KMS-11 (cell line): ENCODE measurements around the gene ACBD3.
"Not testable (repeated sequence)": the region's sequence is repeated elsewhere in the genome, so short reads cannot be mapped to it uniquely, and the experiment has no call there.

Source experiments
- H2AFZ ChIP-seq: fragments of 200-600 bp; sonication (generic); 2 replicates; pipeline ENCODE4 v1.6.1; 2016; ENCODE audit warnings: antibody characterized with exemption, mixed run types, low read depth
- H3K27ac ChIP-seq: fragments of 200-600 bp; sonication (generic); 2 replicates; pipeline ENCODE4 v1.6.1; 2016; ENCODE audit warnings: mild to moderate bottlenecking, mixed run types
- H3K27me3 ChIP-seq: fragments of 200-600 bp; sonication (generic); 2 replicates; pipeline ENCODE4 v1.6.1; 2017; ENCODE audit warnings: mild to moderate bottlenecking, low read depth, mixed run types, moderate library complexity; ENCODE audit not compliant: insufficient read depth
- H3K36me3 ChIP-seq: fragments of 200-600 bp; sonication (generic); 2 replicates; pipeline ENCODE4 v1.6.1; 2017; ENCODE audit warnings: mild to moderate bottlenecking, mixed run types; ENCODE audit not compliant: insufficient read depth
- H3K4me1 ChIP-seq: fragments of 200-600 bp; sonication (generic); 2 replicates; pipeline ENCODE4 v1.6.1; 2016; ENCODE audit warnings: mild to moderate bottlenecking, low read depth, mixed run types; ENCODE audit not compliant: poor library complexity, severe bottlenecking
- H3K4me2 ChIP-seq: fragments of 200-600 bp; sonication (generic); 2 replicates; pipeline ENCODE4 v1.7.0; 2016; ENCODE audit warnings: mild to moderate bottlenecking, mixed run types
- H3K4me3 ChIP-seq: fragments of 200-600 bp; sonication (generic); IDR thresholded peaks from 2 replicates; pipeline ENCODE4 v1.6.1; 2017; ENCODE audit warnings: low read depth, low read length, mixed read lengths; ENCODE audit not compliant: insufficient read depth
- H3K79me2 ChIP-seq: fragments of 200-600 bp; sonication (generic); 2 replicates; pipeline ENCODE4 v1.6.1; 2016; ENCODE audit warnings: low read depth, mixed run types; ENCODE audit not compliant: insufficient read depth
- H3K9ac ChIP-seq: fragments of 200-600 bp; sonication (generic); 2 replicates; pipeline ENCODE4 v1.6.1; 2016; ENCODE audit warnings: mild to moderate bottlenecking, mixed run types
- H4K20me1 ChIP-seq: fragments of 200-600 bp; sonication (generic); 2 replicates; pipeline ENCODE4 v1.6.1; 2016; ENCODE audit warnings: mild to moderate bottlenecking, mixed run types; ENCODE audit not compliant: insufficient read depth
- CTCF ChIP-seq: fragments of 200-600 bp; sonication (generic); conservative IDR thresholded peaks from 2 replicates; pipeline ENCODE4 v1.6.1; 2017; ENCODE audit warnings: low read depth, mild to moderate bottlenecking, antibody characterized with exemption, low read length, moderate library complexity, mixed read lengths

Gene ACBD3

GRCh38 chr1:226204198-226204597 lies 17.7 kb upstream of the ACBD3 start:
- Histone ChIP-seq H3K4me1 (no peaks in the 10 kb centered on the region), H3K79me2 (no peaks in the 10 kb centered on the region), H3K9ac (no peak overlapping the region), H3K27ac (no peak overlapping the region), H3K36me3 (no peaks in the 10 kb centered on the region), H4K20me1 (no peaks in the 10 kb centered on the region), H3K4me3 (no peak overlapping the region), H3K27me3 (no peaks in the 10 kb centered on the region), H3K4me2 (no peak overlapping the region), H2AFZ (no peak overlapping the region)
- no peak for TF ChIP-seq CTCF

DNA sequence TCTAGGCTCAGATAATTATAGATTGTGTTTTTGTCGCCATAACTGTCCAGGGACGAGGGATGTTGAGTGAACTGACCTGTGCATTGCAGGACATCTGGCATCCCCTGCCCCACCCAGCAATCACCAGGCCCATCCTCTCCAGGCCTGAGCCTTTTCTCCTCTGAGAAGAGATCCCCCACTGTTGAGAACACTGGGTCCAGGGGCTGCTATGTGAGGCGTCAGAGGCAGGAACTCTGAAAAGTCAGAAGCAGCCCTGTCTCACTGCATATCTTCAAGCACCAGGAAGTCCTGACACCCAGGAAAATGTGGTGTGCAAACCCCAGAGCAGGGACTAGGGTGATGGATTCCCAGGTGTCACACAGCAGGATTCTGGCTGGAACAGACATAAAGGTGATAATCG lies 17.1 kb upstream of the ACBD3 start:
- Histone ChIP-seq H3K9ac (no peak overlapping the region), H3K4me1 (no peaks in the 10 kb centered on the region), H3K27ac (no peak overlapping the region), H3K79me2 (no peaks in the 10 kb centered on the region), H3K4me3 (no peak overlapping the region), H2AFZ (no peak overlapping the region), H3K27me3 (no peaks in the 10 kb centered on the region), H3K36me3 (no peaks in the 10 kb centered on the region), H3K4me2 (no peak overlapping the region), H4K20me1 (no peaks in the 10 kb centered on the region)
- no peak for TF ChIP-seq CTCF

DNA sequence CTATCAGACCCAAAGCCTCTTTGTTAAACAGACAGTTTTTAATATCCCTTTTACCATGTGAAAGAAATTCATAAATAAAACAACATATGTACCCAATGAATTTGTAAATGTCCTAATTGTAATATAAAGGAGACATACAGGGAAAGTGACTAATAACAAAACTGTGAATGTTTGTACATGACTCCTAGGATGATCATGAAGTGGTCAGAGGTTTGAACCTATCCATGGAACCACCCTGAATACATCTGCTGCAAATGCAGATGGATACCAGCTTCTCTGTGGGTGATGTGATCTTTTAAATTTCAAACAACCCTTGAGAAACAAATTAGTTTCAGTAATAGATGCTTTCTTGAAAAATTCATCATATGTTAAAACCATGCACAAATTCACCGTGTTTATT lies 16.7 kb upstream of the ACBD3 start:
- Histone ChIP-seq H3K27me3 (no peaks in the 10 kb centered on the region), H3K4me2 (no peak overlapping the region), H3K9ac (no peak overlapping the region), H2AFZ (no peak overlapping the region), H3K79me2 (no peaks in the 10 kb centered on the region), H4K20me1 (no peaks in the 10 kb centered on the region), H3K27ac (no peak overlapping the region), H3K4me3 (no peak overlapping the region), H3K36me3 (no peaks in the 10 kb centered on the region), H3K4me1 (no peaks in the 10 kb centered on the region)
- no peak for TF ChIP-seq CTCF

DNA sequence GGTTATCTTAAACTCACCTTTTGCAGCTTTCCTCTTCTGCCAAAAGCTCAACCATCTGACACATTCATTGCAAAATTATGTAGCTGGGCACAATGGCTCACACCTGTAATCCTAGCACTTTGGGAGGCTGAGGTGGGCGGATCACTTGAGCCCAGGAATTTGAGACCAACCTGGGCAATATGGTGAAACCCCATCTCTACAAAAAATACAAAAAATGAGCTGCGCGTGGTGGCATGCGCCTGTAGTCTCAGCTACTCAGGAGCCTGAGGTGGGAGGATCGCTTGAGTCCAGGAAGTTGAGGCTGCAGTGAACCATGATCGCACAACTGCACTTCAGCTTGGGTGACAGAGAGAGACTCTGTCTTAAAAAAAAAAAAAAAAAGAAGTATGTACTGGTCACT lies 16.1 kb upstream of the ACBD3 start:
- not testable (repeated sequence) for H3K36me3 ChIP-seq, H3K4me3 ChIP-seq, H3K79me2 ChIP-seq, H3K4me1 ChIP-seq, H3K27me3 ChIP-seq, H3K9ac ChIP-seq, H3K4me2 ChIP-seq, H3K27ac ChIP-seq, H4K20me1 ChIP-seq, H2AFZ ChIP-seq

GRCh38 chr1:226202246-226202645 lies 15.7 kb upstream of the ACBD3 start:
- no peaks in the 10 kb centered on the region for H3K36me3 ChIP-seq
- no peak overlapping the region for H2AFZ ChIP-seq
- no peak for TF ChIP-seq CTCF
- no peak overlapping the region for H3K9ac ChIP-seq
- no peaks in the 10 kb centered on the region for H3K79me2 ChIP-seq
- H3K27me3 ChIP-seq: no peaks in the 10 kb centered on the region
- H3K4me2 ChIP-seq: no peak overlapping the region
- no peaks in the 10 kb centered on the region for H4K20me1 ChIP-seq
- no peak overlapping the region for H3K27ac ChIP-seq
- peaks cover 1% of the 10 kb centered on the region for H3K4me1 ChIP-seq
- no peak overlapping the region for H3K4me3 ChIP-seq
